Activated B cell treated with CpG ODN at 0.5 μM for 24 hours (primary cell): ENCODE data around the gene CTBP2. TPM values are rescaled to one million over a fixed set of nuclear protein-coding genes. Genes with fewer than 3 reads are reported as not detected.

Source experiments
- ATAC-seq: fragments of 200-7000 bp; cut with Tn5 transposase; one replicate; pipeline ENCODE4 v1.10.0; 2021; ENCODE audit warnings: low read depth, mild to moderate bottlenecking, moderate library complexity
- CTCF ChIA-PET: fragments of 350-600 bp; sonication (Branson Sonifier 250); formaldehyde crosslinking; loops from one replicate; lab custom pipeline; 2021; ENCODE audit warnings: antibody characterized with exemption; lab: Charles Lee
- POLR2A ChIA-PET: fragments of 350-600 bp; sonication (Branson Sonifier 250); formaldehyde crosslinking; loops from one replicate; lab custom pipeline; 2021; ENCODE audit warnings: antibody characterized with exemption; lab: Charles Lee
- DNase-seq: peaks from one replicate; pipeline ENCODE4 v3.0.0; 2022
- H3K27ac Mint-ChIP-seq: one replicate; pipeline ENCODE4 v1.8.0; 2020; ENCODE audit warnings: mixed read lengths
- H3K27me3 Mint-ChIP-seq: one replicate; pipeline ENCODE4 v1.8.0; 2021; ENCODE audit warnings: mixed read lengths
- H3K36me3 Mint-ChIP-seq: one replicate; pipeline ENCODE4 v1.8.0; 2021; ENCODE audit warnings: low read depth, mixed read lengths
- H3K4me1 Mint-ChIP-seq: one replicate; pipeline ENCODE4 v1.8.0; 2021; ENCODE audit warnings: mixed read lengths
- H3K4me3 Mint-ChIP-seq: one replicate; pipeline ENCODE4 v1.8.0; 2020; ENCODE audit warnings: mild to moderate bottlenecking, mixed read lengths
- H3K9me3 Mint-ChIP-seq: one replicate; pipeline ENCODE4 v1.8.0; 2020; ENCODE audit warnings: mixed read lengths
- intact Hi-C: fragments of 100-400 bp; cut with micrococcal nuclease; formaldehyde crosslinking; loops from one replicate; pipeline ENCODE4 v1.15.1; 2024
- total RNA-seq: library from RNA; stranded (reverse); gene quantifications from 2 replicates; pipeline ENCODE4 v1.2.3, GENCODE V29; 2022
- TF ChIP-seq, protein P1 (sequence below): fragments of 200-600 bp; IDR thresholded peaks from one replicate; pipeline ENCODE4 v1.8.0; 2022; ENCODE audit warnings: antibody characterized with exemption, mild to moderate bottlenecking

Gene CTBP2
- total RNA-seq, 1 donor from 2014 or later, result 0.42 TPM

DNA sequence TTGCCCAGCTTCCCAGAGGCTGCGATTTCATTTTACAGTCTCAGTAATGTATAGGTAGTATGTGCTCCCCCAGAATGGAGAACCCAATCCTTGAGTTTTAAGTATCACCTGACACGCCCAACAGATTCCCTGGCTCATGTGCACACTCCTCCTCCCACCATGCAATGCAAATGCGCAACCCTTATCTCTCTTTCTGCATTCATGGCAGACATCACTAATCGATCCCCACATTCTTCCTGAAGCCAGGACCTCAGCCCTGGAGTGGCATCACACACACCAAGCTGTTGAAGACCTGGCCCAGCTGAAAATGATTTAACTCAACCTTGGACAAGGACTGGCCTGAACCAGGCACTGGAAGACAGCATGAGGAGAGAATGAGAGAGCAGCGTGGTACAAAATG lies 150.0 kb downstream of the CTBP2 start:
- Mint-ChIP-seq H3K36me3 (no peaks in the 10 kb centered on the region), H3K27ac (no peak overlapping the region), H3K9me3 (no peaks in the 10 kb centered on the region), H3K4me1 (no peaks in the 10 kb centered on the region), H3K4me3 (no peak overlapping the region), H3K27me3 (peaks cover 5% of the 10 kb centered on the region)
- POLR2A ChIA-PET, result no interaction called here
- no peak for ATAC-seq
- no peak for DNase-seq
- intact Hi-C loops, result no loop called here
- TF ChIP-seq, protein P1, sequence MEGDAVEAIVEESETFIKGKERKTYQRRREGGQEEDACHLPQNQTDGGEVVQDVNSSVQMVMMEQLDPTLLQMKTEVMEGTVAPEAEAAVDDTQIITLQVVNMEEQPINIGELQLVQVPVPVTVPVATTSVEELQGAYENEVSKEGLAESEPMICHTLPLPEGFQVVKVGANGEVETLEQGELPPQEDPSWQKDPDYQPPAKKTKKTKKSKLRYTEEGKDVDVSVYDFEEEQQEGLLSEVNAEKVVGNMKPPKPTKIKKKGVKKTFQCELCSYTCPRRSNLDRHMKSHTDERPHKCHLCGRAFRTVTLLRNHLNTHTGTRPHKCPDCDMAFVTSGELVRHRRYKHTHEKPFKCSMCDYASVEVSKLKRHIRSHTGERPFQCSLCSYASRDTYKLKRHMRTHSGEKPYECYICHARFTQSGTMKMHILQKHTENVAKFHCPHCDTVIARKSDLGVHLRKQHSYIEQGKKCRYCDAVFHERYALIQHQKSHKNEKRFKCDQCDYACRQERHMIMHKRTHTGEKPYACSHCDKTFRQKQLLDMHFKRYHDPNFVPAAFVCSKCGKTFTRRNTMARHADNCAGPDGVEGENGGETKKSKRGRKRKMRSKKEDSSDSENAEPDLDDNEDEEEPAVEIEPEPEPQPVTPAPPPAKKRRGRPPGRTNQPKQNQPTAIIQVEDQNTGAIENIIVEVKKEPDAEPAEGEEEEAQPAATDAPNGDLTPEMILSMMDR, result no peak
- CTCF ChIA-PET, result no interaction called here

DNA sequence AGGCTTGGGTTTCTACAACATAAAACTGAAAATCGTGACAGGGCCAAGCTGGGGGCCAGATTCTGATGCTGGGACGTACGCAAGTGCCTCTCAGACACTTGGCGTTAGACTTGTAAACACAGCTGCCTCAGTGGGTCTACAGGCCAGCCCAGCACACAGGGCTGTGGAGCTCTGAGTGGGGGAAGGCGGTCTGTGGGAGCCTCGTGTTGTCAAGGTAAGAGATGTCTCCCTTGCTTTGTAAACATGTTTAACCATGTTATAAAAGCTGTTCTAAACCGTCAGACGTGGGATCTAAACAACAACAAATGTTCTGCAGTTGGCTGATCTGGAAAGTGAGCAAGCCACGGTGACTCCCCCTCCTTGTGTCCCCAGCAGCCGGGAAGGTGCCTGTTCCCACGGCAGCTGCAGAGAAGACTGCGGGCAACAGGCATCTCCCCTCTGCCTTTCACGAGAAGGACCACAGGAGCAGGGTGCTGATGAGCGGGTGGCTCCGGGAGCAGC lies 150.7 kb downstream of the CTBP2 start:
- no peaks in the 10 kb centered on the region for H3K36me3 Mint-ChIP-seq
- intact Hi-C loops, result no loop called here
- no peak overlapping the region for H3K27ac Mint-ChIP-seq
- ATAC-seq, result no peak
- no peak for DNase-seq
- CTCF ChIA-PET, result no interaction called here
- H3K27me3 Mint-ChIP-seq, result peaks cover 5% of the 10 kb centered on the region
- H3K4me3 Mint-ChIP-seq, result no peak overlapping the region
- TF ChIP-seq, protein P1, result no peak
- no peaks in the 10 kb centered on the region for H3K9me3 Mint-ChIP-seq
- H3K4me1 Mint-ChIP-seq, result no peaks in the 10 kb centered on the region
- POLR2A ChIA-PET, result no interaction called here

DNA sequence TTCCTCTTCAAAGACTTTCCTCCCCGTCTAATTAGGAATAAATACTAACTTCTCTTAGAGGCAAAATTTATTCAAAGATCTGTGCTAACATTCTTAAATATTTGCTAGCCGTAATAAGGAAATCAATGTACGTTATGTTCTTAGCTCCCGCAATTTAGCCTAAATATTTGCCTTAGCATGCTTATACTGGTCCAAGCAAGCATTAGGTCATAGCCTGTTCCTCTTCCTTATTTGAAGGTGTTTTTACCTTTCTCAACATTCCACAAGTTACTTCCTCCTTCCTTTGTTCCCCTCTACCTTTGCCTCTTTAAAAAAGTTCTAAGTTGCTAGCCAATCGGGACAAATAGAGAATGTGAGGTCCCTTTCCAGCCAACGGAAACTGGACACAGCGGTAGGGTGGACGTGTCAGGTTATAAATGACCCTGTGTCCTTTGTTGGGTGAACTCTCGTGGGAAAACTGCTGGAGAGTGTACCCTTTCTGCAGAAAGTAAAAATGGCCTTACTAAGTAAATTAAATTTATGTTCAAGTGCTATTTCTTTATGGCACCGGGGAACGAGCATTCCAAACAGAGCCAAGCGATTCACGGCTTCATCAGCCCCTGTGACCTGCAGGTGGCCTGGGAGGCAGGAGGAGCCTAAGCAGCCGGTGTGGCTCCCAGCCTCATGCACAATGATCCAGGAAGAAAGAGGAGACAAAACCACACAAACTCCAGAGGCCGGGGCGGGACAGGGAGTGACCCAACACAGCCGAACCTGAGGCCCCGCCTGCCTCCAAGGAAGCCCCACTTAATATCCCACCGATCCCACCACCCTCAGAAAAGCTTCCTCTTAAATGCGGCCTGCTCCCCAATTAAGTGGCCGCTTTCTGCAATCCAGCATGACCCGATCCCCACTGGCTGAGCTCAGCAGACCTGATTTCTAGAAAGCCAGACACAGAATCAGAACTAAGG lies 151.4 kb downstream of the CTBP2 start:
- ATAC-seq (no peak), DNase-seq (no peak)
- Mint-ChIP-seq H3K4me1 (no peaks in the 10 kb centered on the region), H3K27me3 (peaks cover 3% of the 10 kb centered on the region), H3K9me3 (no peaks in the 10 kb centered on the region), H3K36me3 (no peaks in the 10 kb centered on the region), H3K4me3 (no peak overlapping the region), H3K27ac (no peak overlapping the region)
- intact Hi-C loops, result no loop called here
- CTCF ChIA-PET, result no interaction called here
- TF ChIP-seq, protein P1, result no peak
- POLR2A ChIA-PET, result no interaction called here

DNA sequence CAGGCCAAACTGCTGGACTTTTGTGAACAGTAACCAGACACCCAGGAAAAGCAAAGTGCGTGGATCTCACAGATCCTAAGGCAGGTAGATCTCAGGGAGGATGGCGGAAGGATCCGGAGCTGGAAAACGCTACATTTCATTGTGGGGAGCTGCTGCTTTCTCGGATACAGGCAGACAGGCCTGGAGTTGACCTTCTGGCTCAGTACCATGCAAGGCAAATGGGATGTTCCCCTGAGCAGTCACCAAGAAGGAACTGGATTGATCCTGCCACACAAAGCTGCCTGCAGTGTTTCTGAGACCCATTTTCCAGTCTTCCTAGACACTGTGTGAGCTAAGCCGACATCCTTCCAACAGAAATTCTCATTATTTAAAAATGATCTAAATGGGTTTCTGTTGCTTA lies 152.9 kb downstream of the CTBP2 start:
- H3K27ac Mint-ChIP-seq, result no peak overlapping the region
- ChIA-PET CTCF (no interaction called here), POLR2A (no interaction called here)
- no peaks in the 10 kb centered on the region for H3K4me1 Mint-ChIP-seq
- H3K36me3 Mint-ChIP-seq, result no peaks in the 10 kb centered on the region
- DNase-seq (no peak), ATAC-seq (no peak)
- H3K9me3 Mint-ChIP-seq, result no peaks in the 10 kb centered on the region
- peaks cover 2% of the 10 kb centered on the region for H3K27me3 Mint-ChIP-seq
- intact Hi-C loops, result no loop called here
- TF ChIP-seq, protein P1, result no peak
- H3K4me3 Mint-ChIP-seq, result no peak overlapping the region

DNA sequence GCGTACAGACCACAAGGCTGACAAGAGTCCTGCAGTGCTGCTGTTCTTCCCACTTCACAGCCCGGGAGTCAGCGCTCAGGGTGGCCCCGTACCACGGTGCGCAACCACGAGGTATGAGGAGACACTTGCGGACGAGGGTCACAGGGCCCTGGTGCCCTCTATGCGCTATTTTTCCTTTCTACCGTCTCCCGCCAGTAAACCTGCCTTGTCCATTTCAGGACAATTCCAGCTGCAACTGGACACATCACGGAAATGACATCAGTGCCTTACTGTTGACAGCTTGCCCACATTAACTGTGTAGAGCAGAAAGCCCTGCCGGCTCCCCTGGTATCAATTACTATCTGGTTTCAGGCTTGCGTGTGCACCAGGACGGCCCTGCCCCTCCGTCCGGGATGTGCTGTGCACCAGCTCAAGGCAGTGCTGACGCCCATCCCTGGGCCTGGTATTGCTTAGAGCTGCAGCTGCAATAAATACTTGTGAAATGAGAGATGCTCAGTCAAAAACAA lies 153.4 kb downstream of the CTBP2 start:
- POLR2A ChIA-PET, result no interaction called here
- intact Hi-C loops, result no loop called here
- Mint-ChIP-seq H3K4me3 (no peak overlapping the region), H3K9me3 (no peaks in the 10 kb centered on the region), H3K36me3 (no peaks in the 10 kb centered on the region), H3K27me3 (peaks cover 2% of the 10 kb centered on the region), H3K27ac (no peak overlapping the region), H3K4me1 (no peaks in the 10 kb centered on the region)
- ATAC-seq (no peak), DNase-seq (no peak)
- TF ChIP-seq, protein P1, result no peak
- CTCF ChIA-PET, result interaction anchor here (1.4 kb wide), 1 partner anchor 12 kb away, joined by 3 read pairs; no protein-coding TSS in a partner anchor
